GM06990 (cell line): ENCODE measurements around the gene HSP90AB1.

Experiments used
- DNase-seq: peaks from one replicate; pipeline ENCODE4 v3.0.0-alpha.2; 2011; ENCODE audit not compliant: insufficient read length; ENCODE audit errors: extremely low read depth
- H3K27me3 ChIP-seq: replicated peaks from 2 replicates; pipeline ENCODE4 v1.6.0; 2011; ENCODE audit warnings: low read length; ENCODE audit not compliant: control insufficient read depth, insufficient read depth
- H3K36me3 ChIP-seq: 2 replicates; pipeline ENCODE4 v1.5.1; 2011; ENCODE audit warnings: low read length; ENCODE audit not compliant: control insufficient read depth, insufficient read depth
- H3K4me3 ChIP-seq: replicated peaks from 2 replicates; pipeline ENCODE4 v1.5.1; 2011; ENCODE audit warnings: low read depth, mild to moderate bottlenecking, control low read depth, low read length
- CTCF ChIP-seq: IDR thresholded peaks from 2 replicates; pipeline ENCODE4 v1.5.1; 2011; ENCODE audit warnings: low read length, control low read depth, mild to moderate bottlenecking, inconsistent platforms; ENCODE audit not compliant: insufficient read depth, poor library complexity, severe bottlenecking

Gene HSP90AB1

GRCh38 chr6:44284121-44284520, 37.2 kb downstream of the HSP90AB1 start:
- Histone ChIP-seq H3K36me3 (no peaks in the 10 kb centered on the region), H3K27me3 (no peaks in the 10 kb centered on the region; the same call in none of the 2 replicates), H3K4me3 (no peak overlapping the region)
- DNase-seq: no peak
- TF ChIP-seq CTCF: no peak

- no peak for DNase-seq
- no peak overlapping the region for H3K4me3 ChIP-seq
- H3K27me3 ChIP-seq: peaks cover 1% of the 10 kb centered on the region
- no peak for TF ChIP-seq CTCF
- H3K36me3 ChIP-seq: no peaks in the 10 kb centered on the region
Measured at GRCh38 chr6:44284867-44285266, 38.0 kb downstream of the HSP90AB1 start.

- no peak for TF ChIP-seq CTCF
- Histone ChIP-seq H3K27me3 (peaks cover 1% of the 10 kb centered on the region; the same call in 1 of the 2 replicates), H3K36me3 (no peaks in the 10 kb centered on the region), H3K4me3 (no peak overlapping the region)
- no peak for DNase-seq
Measured at GRCh38 chr6:44285552-44286284, 38.8 kb downstream of the HSP90AB1 start.

- no peak for TF ChIP-seq CTCF
- no peak for DNase-seq
- Histone ChIP-seq H3K4me3 (no peak overlapping the region), H3K27me3 (peaks cover 1% of the 10 kb centered on the region; the same call in 1 of the 2 replicates), H3K36me3 (no peaks in the 10 kb centered on the region)
Measured at GRCh38 chr6:44286285-44286565, 39.3 kb downstream of the HSP90AB1 start.

GRCh38 chr6:44286747-44287146, 39.8 kb downstream of the HSP90AB1 start:
- Histone ChIP-seq H3K4me3 (no peak overlapping the region), H3K36me3 (no peaks in the 10 kb centered on the region), H3K27me3 (peaks cover 1% of the 10 kb centered on the region; the same call in 1 of the 2 replicates)
- TF ChIP-seq CTCF: no peak
- DNase-seq: no peak
